GM12873 (cell line): ENCODE data around the gene DZIP3.

ENCODE experiments used
- CTCF ChIP-seq: IDR thresholded peaks from 2 replicates; pipeline ENCODE4 v1.5.1; 2012; ENCODE audit warnings: low read depth, mild to moderate bottlenecking, moderate library complexity, low read length, control low read depth; ENCODE audit not compliant: insufficient read depth; ENCODE audit errors: missing control alignments

The DZIP3 gene

GRCh38 chr3:108610651-108611050 lies 21.1 kb downstream of the DZIP3 start:
- no peak for TF ChIP-seq CTCF

- no peak for TF ChIP-seq CTCF
Observed at GRCh38 chr3:108620250-108620649, 30.7 kb downstream of the DZIP3 start.

GRCh38 chr3:108623504-108623903 lies 34.0 kb downstream of the DZIP3 start:
- no peak for TF ChIP-seq CTCF

GRCh38 chr3:108629974-108630373 lies 40.5 kb downstream of the DZIP3 start:
- no peak for TF ChIP-seq CTCF

GRCh38 chr3:108642526-108642925 lies 53.0 kb downstream of the DZIP3 start:
- TF ChIP-seq CTCF, result no peak

GRCh38 chr3:108645364-108645763 lies 55.8 kb downstream of the DZIP3 start:
- TF ChIP-seq CTCF, result no peak

- TF ChIP-seq CTCF, result no peak
Observed at GRCh38 chr3:108661699-108662098, 72.2 kb downstream of the DZIP3 start.
